Kidney glomerular epithelial cell (primary cell): ENCODE data around the gene PTH1R.
A peak's percentile ranks its signal among the peaks of the same experiment; 100 is the strongest.

ENCODE experiments used
- DNase-seq: peaks from one replicate; lab custom pipeline; 2025; lab: John Stamatoyannopoulos, UW

The PTH1R gene

GRCh38 chr3:46877406-46878125 is at the start of gene PTH1R:
Gene PTH1R, plus strand, starts transcription at chr3:46877721. Its CDS starts 5,839 bp downstream, at chr3:46883560.
- no peak for DNase-seq

- no peak for DNase-seq
Observed at GRCh38 chr3:46829699-46830208, 47.8 kb upstream of the PTH1R start.

- DNase-seq: no peak
Observed at GRCh38 chr3:46830801-46831200, 46.7 kb upstream of the PTH1R start.

DNA sequence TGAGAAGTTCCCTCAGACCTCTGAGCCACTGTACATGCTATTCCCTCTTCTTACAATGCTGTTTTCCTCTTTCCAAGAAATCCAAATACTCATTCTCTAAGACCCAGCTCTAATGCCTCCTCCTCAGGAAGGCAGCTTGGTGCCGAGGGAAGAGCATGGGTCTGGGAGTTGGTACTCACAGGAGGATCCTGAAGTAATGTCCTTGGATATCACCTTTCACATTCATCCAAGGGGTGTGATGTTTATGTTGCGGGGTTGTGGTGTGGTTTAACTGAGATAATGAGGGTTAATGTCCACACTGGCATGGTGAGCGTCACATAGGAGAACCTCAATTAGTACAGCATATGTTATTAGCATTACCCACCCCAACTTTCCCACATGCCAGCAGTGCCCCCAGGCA is 46.2 kb upstream of the PTH1R start:
- DNase-seq: no peak

GRCh38 chr3:46831841-46832240 is 45.7 kb upstream of the PTH1R start:
- DNase-seq: no peak

GRCh38 chr3:46833346-46834300 is 43.9 kb upstream of the PTH1R start:
- no peak for DNase-seq

- no peak for DNase-seq
Observed at GRCh38 chr3:46835054-46835453, 42.5 kb upstream of the PTH1R start.

DNA sequence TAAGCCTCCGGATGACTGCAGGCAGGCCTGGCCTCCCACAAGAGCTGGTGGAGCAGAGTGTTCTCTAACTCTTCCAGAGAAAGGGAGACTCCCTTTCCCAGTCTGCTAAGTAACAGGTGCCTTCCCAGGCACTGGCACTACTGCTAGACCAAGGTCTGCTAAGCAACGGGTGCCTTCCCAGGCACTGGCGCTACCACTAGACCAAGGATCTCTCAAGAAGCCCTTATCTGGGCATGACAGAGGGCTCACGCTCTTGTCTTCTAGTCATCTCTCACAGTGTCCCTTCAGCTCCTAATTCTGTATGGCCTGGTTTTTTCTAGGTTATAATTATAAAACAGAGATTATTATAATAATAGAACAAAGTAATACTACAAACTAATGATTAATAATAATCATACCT is 42.0 kb upstream of the PTH1R start:
- DNase-seq: no peak

- no peak for DNase-seq
Observed at GRCh38 chr3:46838301-46838700, 39.2 kb upstream of the PTH1R start.

GRCh38 chr3:46840491-46840890 is 37.0 kb upstream of the PTH1R start:
- DNase-seq: no peak

- no peak for DNase-seq
Observed at GRCh38 chr3:46843508-46843907, 34.0 kb upstream of the PTH1R start.

- DNase-seq: no peak
Observed at GRCh38 chr3:46844397-46844796, 33.1 kb upstream of the PTH1R start.

GRCh38 chr3:46844881-46845312 is 32.6 kb upstream of the PTH1R start:
- DNase-seq: no peak

DNA sequence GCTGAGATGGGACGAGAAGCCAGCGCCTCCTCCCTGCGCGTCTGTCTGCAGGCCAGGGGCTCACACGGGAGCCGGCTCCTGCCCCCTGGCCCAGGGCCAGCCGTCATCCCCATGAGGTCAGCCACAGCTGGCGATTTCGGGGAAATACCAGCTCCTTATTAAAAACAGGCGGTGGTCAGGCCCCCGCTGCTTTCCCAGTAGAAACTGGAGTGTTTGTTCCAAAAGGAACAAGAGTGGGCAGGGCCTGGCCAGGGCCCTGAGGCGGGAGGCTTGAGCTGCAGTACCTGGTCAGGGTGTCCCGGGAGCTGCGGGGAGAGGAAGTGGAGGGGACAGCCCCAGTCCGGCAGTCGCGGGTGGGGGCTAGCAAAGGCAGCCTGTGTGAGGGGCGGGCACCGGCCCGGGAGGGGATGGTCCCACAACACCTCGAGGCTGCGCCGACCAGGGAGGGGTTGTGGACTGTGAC is 32.1 kb upstream of the PTH1R start:
- peak; percentile 4 for DNase-seq

DNA sequence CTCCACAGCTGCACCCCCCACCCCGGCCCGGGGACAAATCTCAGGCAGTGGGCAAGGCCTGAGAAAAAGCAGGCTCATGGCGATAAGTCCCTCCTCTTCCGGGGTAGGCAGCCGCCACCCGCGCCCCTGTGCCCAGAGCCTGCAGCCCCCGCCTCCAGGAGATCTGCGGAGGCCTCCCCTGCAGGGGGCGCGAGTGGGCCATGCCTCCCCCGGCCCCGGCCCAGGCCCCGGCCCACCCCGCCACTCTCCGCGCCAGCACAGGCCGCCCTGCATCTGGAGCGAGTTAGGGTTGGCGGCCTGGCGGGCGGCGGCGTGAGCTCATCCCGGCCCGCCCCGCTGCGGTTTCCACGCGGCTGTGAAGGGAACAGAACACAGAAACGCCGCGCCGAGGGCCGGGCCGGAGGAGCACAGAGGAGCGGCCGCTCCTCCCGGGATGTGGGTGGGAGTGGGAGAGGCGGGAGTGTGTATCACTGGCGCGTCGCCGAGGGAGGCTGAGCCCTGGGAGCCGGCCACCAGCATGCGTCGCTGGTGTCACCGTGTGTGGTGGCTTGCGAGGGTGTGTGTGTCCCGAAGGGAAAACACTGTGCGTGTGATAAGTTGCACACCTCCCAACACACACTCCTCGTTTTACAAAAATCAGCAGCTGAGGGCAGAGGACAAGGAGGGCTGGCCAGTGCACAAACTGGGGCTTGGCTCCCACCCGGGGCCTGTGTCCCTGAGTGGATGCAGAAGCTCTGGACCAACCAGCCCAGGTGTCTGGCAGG is 31.5 kb upstream of the PTH1R start:
- peak; percentile 4 for DNase-seq

DNA sequence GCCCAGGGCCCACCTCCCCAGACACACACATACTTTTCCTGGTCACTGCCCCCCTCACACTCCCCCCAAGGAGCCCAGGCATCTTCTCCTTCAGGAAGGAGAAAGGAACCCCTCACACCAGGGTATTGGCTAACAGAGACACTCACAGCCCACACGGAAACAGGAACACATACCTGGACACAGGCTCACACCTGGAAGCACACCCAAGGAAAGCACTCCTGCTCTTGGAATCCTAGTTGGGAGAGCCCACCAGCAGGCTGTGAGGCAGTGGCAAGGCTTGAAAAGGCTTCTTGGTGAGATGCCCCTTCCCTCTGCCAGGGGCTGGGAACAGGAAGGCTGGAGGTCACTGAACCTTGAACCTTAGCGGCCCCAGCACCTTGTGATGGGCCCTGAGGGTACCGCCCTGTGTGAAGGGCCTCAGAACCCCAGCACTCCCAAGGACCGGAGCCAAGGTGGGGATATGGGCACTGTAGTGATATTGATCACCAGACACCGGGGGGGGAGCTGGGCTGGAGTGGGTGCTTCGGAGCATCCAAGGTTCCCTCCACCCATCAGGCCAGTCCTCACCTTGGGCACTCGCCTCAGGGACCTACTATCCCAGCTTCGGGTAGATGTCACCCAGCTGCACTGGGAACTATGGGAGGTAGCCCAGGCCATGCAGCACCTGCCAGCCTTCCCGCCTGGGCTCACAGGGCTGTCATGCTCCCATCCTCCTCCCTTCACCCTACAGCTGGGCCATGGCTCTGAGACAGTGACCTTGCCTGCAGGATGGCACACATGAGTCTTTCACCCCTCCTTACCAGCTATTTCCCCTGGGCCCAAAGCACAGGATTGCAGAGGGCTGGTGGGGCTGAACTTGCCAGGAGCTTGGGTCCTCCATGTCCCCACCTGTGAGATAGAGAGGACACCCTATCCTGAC is 30.6 kb upstream of the PTH1R start:
- no peak for DNase-seq

DNA sequence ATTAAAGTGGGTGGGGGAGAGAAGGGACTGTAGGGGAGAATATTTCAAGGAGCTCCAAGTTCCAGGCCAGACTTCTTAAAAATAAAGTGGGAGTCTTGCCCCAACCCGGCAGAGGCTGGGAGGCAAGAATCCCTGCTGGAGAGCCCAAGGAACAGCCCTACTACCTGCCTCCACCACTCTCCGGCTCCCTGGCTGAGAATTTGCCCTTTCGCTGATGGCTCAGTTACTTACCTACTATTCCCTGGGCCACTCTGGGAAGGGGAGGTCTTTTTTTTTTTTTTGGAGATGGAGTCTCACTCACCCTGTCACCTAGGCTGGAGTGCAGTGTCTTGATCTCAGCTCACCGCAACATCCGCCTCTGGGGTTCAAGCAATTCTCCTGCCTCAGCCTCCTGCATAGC is 29.8 kb upstream of the PTH1R start:
- no peak for DNase-seq

- peak; percentile 3 for DNase-seq
Observed at GRCh38 chr3:46848271-46849044, 29.1 kb upstream of the PTH1R start.

GRCh38 chr3:46849045-46849631 is 28.4 kb upstream of the PTH1R start:
- no peak for DNase-seq
